HL-60 (cell line): ENCODE measurements around the gene PGGT1B.

Experiments
- DNase-seq, 2 experiments: peaks; one replicate each; pipeline ENCODE4 v3.0.0-alpha.2; 2010 to 2020; ENCODE audit warnings: low read depth in 1 of 2, low spot score in 1 of 2
- H3K27ac ChIP-seq: fragments of 250-450 bp; sonication (Bioruptor Pico); replicated peaks from 2 replicates; pipeline ENCODE4 v1.5.1; 2020; ENCODE audit warnings: mild to moderate bottlenecking, moderate library complexity
- H3K27me3 ChIP-seq: fragments of 250-450 bp; sonication (Bioruptor Pico); 2 replicates; pipeline ENCODE4 v1.5.1; 2021; ENCODE audit warnings: mild to moderate bottlenecking, moderate library complexity; ENCODE audit not compliant: insufficient read depth, poor library complexity, severe bottlenecking
- H3K4me3 ChIP-seq: replicated peaks from 2 replicates; pipeline ENCODE4 v1.5.1; 2011; ENCODE audit warnings: mild to moderate bottlenecking, control low read depth, low read length; ENCODE audit not compliant: insufficient read depth
- CTCF ChIP-seq: IDR thresholded peaks from one replicate; pipeline ENCODE4 v1.5.1; 2011; ENCODE audit warnings: low read length, control low read depth, inconsistent platforms; ENCODE audit not compliant: insufficient read depth
- GABPA ChIP-seq: IDR thresholded peaks from 2 replicates; pipeline ENCODE4 v1.6.1; 2012; ENCODE audit warnings: low read depth
- POLR2AphosphoS5 ChIP-seq: IDR thresholded peaks from 2 replicates; pipeline ENCODE4 v1.6.1; 2012; ENCODE audit warnings: low read depth
- REST ChIP-seq: IDR thresholded peaks from 2 replicates; pipeline ENCODE4 v1.6.1; 2012; ENCODE audit warnings: low read depth; ENCODE audit not compliant: insufficient replicate concordance
- SPI1 ChIP-seq: IDR thresholded peaks from 2 replicates; pipeline ENCODE4 v1.6.1; 2012; ENCODE audit warnings: low read depth, mild to moderate bottlenecking, borderline replicate concordance

The PGGT1B gene

GRCh38 chr5:115192098-115192497 lies 70.6 kb downstream of the PGGT1B start:
- Histone ChIP-seq H3K27ac (no peak overlapping the region), H3K4me3 (no peak overlapping the region), H3K27me3 (no peaks in the 10 kb centered on the region)
- DNase-seq: no peak
- TF ChIP-seq SPI1 (no peak), GABPA (no peak), CTCF (no peak), REST (no peak), POLR2AphosphoS5 (no peak)

GRCh38 chr5:115191474-115192031 lies 71.1 kb downstream of the PGGT1B start:
- H3K27me3 ChIP-seq: no peaks in the 10 kb centered on the region
- no peak for DNase-seq
- no peak overlapping the region for H3K27ac ChIP-seq
- no peak for TF ChIP-seq CTCF
- no peak for TF ChIP-seq SPI1
- no peak overlapping the region for H3K4me3 ChIP-seq

- Histone ChIP-seq H3K27ac (no peak overlapping the region), H3K27me3 (no peaks in the 10 kb centered on the region), H3K4me3 (no peak overlapping the region)
- no peak for DNase-seq
- TF ChIP-seq REST (no peak), GABPA (no peak), SPI1 (no peak), CTCF (no peak)
Observed at GRCh38 chr5:115190388-115190787, 72.3 kb downstream of the PGGT1B start.

- Histone ChIP-seq H3K27ac (no peak overlapping the region), H3K4me3 (no peak overlapping the region), H3K27me3 (no peaks in the 10 kb centered on the region)
- TF ChIP-seq REST: no peak
- no peak for TF ChIP-seq GABPA
- TF ChIP-seq POLR2AphosphoS5: no peak
- TF ChIP-seq SPI1: no peak
- no peak for TF ChIP-seq CTCF
- no peak for DNase-seq
Observed at GRCh38 chr5:115189866-115190265, 72.8 kb downstream of the PGGT1B start.
